Activated CD4-positive, alpha-beta T cell treated with anti-CD3 and anti-CD28 coated beads, Interleukin-2, Interleukin-6, amounts not matched to agents 100 ng/mL and 50 ng/mL, durations not matched to agents 16 hours and 8 hours (primary cell): ENCODE results near the gene TACR2.

Source experiments
- DNase-seq: peaks from one replicate; pipeline ENCODE4 v3.0.0-alpha.2; 2020

TACR2 gene

GRCh38 chr10:69418052-69418752 lies 1.5 kb upstream of the TACR2 start:
- DNase-seq: no peak

GRCh38 chr10:69417542-69417941 lies 824 bp upstream of the TACR2 start:
- DNase-seq: no peak

- DNase-seq: no peak
Measured at GRCh38 chr10:69415951-69416350, 767 bp downstream of the TACR2 start.

- DNase-seq: no peak
Measured at GRCh38 chr10:69415049-69415448, 1.7 kb downstream of the TACR2 start.

- no peak for DNase-seq
Measured at GRCh38 chr10:69414036-69415018, 2.4 kb downstream of the TACR2 start.

- peak; percentile 47 for DNase-seq
Measured at GRCh38 chr10:69413221-69413865, 3.4 kb downstream of the TACR2 start.

DNA sequence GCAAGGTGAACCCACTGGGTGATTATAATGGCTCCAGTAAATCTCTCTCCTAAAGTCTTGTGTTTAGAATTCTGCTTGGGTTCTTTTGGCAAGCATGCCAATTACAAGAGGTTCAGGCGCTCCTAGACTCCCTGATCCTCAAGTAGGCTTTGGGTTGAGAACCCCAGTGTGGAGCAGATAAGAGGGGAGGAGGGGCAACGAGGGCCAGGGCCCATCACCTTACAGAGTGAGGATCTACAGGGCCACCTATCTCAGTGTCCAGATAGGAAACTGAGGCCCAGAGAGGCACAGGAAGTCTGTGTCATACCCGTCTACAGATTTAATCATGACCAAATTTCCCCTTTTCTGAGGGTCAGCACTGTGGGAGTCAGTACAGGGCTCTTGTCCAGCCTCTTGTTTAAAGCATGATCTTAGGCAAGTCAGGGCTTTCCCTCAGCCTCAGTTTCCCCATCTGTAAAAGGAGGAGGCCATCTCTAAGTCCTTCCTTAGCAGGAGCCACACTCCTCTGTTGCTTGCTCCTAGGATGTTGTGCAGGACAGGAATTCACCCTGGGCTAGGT lies 4.4 kb downstream of the TACR2 start:
- no peak for DNase-seq

DNA sequence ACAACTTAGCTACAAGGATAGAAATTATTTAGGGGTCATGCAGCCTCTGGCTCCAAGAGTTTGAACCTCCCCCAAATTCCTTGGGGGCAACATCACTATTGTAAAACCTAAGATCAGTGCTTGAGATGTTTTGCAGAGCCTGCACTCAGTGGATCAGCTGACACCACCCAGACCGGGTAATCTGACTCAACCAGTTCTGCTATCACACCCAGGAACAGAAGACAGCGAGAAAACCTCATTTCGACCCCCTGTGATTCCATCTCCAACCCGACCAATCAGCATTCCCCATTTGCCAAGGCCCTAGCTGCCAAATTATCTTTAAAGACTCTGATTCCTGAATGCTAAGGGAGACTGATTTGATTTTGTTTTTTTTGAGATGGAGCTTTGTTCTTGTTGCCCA lies 5.2 kb downstream of the TACR2 start:
- no peak for DNase-seq

DNA sequence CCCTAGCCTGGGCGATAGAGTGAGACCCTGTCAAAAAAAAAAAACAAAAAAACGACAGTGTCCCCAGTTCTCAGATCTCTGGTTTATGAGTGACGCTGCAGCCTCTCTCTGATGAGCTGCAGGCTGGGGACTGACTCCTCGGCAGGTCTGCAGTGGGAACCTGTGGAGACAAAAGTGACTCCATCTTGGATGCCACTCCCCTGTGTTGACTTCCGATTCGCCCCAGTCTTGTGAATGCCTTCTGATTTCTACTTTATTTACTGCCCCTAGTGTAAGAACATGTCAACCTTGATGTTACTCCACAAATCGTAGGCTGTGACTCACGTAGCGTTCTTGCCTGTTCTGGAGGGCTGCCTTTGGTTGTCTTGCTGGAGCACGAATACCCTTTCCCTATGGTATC lies 6.2 kb downstream of the TACR2 start:
- no peak for DNase-seq

GRCh38 chr10:69409968-69410367 lies 6.8 kb downstream of the TACR2 start:
- DNase-seq: no peak

GRCh38 chr10:69409176-69409495 lies 7.6 kb downstream of the TACR2 start:
- DNase-seq: no peak

- DNase-seq: peak; percentile 93
Measured at GRCh38 chr10:69408318-69409175, 8.2 kb downstream of the TACR2 start.

GRCh38 chr10:69407621-69408301 lies 9.0 kb downstream of the TACR2 start:
- peak; percentile 42 for DNase-seq

- DNase-seq: no peak
Measured at GRCh38 chr10:69406816-69407580, 9.7 kb downstream of the TACR2 start.

- DNase-seq: no peak
Measured at GRCh38 chr10:69406302-69406811, 10.4 kb downstream of the TACR2 start.

DNA sequence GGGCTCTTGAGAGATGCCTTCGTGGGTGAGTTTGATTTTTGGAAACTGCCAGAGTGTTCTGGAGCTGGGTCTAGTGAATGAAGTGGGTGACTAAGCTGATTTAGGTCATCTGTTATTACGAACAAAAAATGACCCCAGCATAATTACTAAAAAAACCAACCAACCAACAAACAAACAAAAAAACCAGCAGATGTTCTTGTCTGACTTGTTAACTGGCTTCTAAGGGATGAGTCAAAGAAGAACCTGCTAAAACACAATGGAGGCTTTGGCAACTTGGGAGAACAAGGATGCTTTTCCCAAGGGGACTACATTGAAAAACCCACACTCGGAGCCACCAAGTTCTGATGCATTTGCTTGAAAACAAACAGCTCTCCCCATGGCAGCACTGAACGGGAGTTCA lies 11.5 kb downstream of the TACR2 start:
- DNase-seq: no peak

- no peak for DNase-seq
Measured at GRCh38 chr10:69404786-69405185, 11.9 kb downstream of the TACR2 start.

- DNase-seq: no peak
Measured at GRCh38 chr10:69403519-69403918, 13.2 kb downstream of the TACR2 start.

- no peak for DNase-seq
Measured at GRCh38 chr10:69403066-69403465, 13.7 kb downstream of the TACR2 start.

- no peak for DNase-seq
Measured at GRCh38 chr10:69402386-69402785, 14.3 kb downstream of the TACR2 start.

DNA sequence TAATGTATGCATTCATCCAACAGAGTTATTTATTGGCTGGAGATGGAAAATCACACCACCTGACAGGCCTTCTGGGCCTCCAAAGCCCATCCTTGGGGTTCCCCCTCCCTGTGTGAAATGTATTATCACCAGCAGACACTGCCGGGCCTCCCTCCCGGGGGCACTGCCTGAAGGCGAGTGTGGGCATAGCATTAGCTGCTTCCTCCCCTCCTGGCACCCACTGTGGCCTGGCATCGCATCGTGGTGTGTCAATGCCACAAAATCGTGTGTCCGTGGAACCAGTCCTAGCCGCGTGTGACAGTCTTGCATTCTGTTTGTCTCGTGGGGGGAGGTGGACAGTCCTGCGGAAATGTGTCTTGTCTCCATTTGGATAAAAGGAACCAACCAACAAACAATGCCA lies 15.3 kb downstream of the TACR2 start:
- no peak for DNase-seq
